Right hindlimb (tissue), 1 donor: ENCODE data around the gene EXOC7.

Experiments used
- DNase-seq: peaks from one replicate; pipeline ENCODE4 v3.0.0-alpha.2; 2018

Gene EXOC7

GRCh38 chr17:76138234-76138895 lies 34.8 kb upstream of the EXOC7 start:
- DNase-seq, result no peak

- no peak for DNase-seq
Measured at GRCh38 chr17:76137351-76138233, 34.0 kb upstream of the EXOC7 start.

- DNase-seq, result no peak
Measured at GRCh38 chr17:76137001-76137350, 33.4 kb upstream of the EXOC7 start.

DNA sequence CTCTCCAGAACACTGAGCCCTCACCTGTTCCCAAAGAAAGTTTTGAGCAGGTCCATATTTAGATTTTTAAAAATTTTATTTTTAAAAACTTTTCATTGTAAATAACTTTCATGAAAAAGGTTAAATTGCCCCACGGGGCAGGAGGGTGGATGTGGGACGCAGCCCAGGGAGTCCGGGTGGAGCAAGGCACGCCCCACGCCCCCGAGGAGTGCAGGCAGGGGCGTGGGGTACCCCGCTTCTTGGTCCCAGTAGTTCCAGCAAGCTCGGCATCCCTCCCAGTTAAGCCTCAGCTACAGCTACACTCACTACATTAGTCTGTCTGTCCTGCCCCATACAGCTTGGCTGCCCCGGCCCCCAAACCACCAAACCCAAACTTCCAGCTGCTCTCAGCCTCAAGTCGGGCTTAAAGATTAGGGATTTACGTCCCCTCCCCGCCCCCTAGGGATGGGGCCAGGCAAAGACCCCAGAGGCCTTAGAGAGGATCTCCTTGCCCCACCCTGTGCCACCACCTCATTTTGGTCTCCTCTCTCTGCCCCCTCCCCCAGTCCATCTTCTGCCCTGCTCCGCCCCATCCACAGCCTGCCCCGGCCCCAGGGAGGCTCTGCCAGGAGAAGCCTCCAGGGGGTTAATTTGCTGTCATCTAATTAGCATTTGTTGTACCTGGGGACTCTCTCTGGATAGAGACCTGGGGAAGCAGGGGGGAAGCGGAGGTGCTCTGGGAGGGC lies 32.9 kb upstream of the EXOC7 start:
- DNase-seq, result no peak

DNA sequence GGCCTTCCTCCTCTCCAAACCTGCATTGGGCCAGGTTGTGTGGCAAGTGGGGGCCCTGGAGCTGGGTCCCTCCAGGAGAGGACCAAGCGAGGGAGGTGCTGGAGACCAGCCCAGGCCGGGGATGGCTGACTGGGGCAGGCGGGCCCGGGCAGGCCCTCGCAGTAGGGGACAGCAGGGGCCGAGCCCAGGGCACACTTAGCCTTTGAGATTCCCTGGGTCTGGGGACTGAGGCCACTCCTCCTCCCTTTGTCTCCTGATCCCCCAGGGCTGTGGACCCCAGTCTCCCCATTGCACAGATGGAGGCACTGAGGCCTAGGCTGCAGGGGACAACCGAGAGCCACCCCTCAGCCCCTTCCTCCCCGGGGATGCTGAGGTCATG lies 32.2 kb upstream of the EXOC7 start:
- no peak for DNase-seq

DNA sequence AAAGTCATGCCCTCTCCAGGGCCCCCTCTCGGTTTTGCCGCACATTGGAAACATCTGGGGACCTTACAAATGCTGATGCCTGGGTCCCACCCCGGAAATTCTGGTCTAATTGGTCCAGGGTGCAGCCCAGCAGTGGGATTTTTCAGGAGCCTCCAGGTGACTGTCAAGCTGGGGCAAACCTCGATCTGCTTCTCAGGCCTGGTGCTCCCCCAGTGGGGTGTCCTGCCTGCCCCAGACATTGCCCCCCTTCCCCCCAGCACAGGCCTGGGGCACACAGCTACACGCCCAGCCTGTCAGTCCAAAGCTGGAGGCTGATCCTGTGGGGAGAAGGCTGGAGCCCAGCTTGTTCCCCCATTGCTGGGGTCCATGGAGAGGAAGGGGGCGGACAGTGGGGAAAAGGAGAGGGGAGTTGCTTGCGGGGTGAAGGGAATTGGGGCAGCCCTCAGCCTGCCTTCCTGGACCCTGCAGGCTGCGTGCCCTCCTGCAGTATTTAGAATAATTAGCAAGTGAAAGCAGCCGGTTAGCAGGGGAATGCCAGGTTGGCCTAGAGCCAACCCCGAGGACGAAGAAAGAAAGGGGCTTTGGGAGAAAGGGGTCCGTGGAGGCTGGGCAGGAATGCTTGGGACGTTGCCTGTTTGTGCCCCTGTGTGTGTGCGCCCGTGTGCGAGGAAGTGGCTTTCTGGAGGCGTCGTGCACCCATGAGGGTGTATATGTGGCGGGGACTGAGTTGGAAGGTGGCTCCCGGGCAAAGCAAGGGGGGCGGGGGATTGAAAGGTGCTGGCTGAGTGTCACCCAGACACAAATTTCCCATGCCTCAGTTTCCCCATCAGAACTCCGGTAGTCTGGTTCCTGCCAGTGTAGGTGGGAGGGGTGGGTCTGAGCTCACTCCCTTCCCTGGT lies 31.6 kb upstream of the EXOC7 start:
- no peak for DNase-seq

DNA sequence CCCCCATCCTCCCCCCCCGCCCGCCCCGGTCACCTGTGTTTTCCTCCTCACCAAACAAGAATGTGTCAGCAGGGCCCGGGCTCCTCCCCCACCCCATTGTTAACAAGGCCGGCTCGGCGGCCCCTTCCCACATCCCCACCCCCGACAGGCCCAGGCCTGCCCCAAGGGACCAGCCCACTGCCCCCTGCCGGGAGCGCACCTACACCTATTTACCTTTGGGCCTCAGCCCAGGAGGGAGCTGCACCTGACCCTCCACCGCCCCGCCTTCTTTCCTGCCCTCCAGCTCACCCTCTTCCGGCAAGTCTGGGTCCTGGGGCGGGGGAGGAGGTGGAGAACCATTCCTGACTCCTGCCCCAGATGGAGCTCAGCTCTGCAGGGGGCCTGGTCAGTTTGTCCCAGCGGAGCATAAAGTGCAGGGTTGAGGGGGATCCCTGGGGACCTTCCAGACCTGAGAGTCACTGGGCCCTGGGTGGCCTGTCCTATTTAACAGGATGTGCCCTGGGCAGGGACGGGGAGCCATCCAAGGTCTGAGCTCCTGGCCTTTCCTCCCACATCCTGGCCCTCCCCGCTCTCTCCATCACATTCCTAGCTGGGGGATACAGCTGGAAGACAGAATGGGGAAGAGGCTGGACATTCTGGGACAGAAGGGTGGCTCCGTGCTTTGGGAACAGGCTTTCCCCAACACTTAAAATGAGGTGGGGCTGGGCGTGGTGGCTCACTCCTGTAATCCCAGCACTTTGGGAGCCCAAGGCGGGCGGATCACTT lies 29.2 kb upstream of the EXOC7 start:
- DNase-seq, result no peak

GRCh38 chr17:76131692-76132573 lies 28.3 kb upstream of the EXOC7 start:
- no peak for DNase-seq

- no peak for DNase-seq
Measured at GRCh38 chr17:76131051-76131691, 27.6 kb upstream of the EXOC7 start.

GRCh38 chr17:76130473-76130872 lies 26.9 kb upstream of the EXOC7 start:
- no peak for DNase-seq

DNA sequence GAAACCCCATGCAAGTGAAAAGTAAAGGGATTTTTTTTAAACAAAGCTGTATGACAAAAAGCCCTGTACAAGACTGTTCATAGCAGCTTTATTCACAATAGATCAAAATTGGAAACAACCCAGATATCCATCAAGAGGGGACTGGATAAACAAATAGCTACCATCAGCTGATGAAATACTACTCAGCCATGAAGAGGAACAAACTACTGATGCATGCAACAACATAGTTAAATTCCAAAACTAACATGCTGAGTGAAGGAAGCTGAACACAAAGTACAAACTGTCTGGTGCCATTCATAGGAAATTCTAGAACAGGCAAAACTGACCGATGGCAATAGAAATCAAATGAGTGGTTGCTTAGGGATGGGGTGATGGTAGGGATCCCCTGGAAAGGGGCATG lies 22.3 kb upstream of the EXOC7 start:
- DNase-seq, result no peak

GRCh38 chr17:76125391-76125675 lies 21.7 kb upstream of the EXOC7 start:
- DNase-seq, result no peak

- no peak for DNase-seq
Measured at GRCh38 chr17:76124582-76125390, 21.2 kb upstream of the EXOC7 start.

- DNase-seq, result no peak
Measured at GRCh38 chr17:76123749-76124581, 20.4 kb upstream of the EXOC7 start.

DNA sequence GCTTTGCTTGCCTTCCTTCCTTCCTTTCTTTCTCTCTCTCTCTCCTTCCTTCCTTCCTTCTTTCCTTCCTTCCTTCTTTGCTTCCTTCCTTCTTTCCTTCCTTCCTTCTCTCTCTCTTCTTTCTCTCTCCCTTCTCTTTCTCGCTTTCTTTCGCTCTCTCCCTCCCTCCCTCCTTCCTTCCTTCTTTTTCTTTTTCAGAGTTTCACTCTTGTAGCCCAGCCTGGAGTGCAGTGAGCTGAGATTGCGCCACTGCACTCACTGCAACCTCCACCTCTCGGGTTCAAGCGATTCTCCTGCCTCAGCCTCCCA lies 19.6 kb upstream of the EXOC7 start:
- DNase-seq, result no peak

GRCh38 chr17:76122431-76123190 lies 19.0 kb upstream of the EXOC7 start:
- no peak for DNase-seq

DNA sequence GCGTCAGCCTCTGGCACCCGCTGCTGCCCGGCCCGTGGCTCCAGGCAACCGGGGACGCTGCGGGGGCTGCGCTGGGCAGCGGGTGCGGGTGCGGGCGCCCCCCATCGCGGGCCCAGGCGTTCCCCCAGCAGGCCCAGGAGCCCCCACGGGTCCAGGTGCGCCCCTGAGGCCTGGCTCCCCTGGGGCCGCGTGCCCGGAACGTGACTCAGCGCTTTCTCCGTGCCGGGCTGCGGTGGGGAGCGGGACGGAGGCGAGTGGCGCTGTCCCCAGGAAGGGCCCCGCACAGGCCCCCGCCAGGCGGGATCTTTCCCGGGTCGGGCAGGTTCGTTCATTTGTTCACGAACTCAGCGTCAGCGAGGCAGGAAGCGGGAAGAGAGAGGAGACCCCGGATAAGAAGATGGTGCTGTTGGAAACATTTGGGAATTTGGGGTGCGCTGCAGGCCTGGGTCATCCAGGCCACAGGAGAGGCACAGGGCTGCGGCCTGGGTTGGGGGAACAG lies 18.4 kb upstream of the EXOC7 start:
- DNase-seq, result no peak

DNA sequence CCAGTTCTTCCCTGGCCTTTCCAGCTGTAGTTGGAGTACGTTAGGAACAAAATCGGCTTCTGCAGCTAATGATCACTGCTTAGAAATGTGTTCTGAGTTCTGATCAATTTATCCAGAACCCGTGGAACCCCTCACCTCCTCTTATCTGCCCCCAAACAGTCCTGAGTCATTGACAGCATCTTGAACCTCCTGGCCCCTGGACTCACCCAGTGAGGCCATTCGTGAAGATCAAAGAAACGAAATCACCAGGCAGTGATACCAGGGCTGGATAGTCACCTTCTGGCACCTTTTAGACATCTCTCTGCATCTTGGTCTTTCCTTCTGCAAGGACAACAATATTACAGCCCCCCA lies 17.0 kb upstream of the EXOC7 start:
- no peak for DNase-seq
